Measurements from ENCODE around the gene TACC3. TPM values are rescaled to one million over a fixed set of nuclear protein-coding genes. Genes with fewer than 3 reads are reported as not detected.

Gene TACC3
- total RNA-seq, 4 donors from 2014 or later, result 2.5 to 8.8 (median 5.8) TPM

- intact Hi-C loops (cut with DNase I), result loop anchor here (10.0 kb wide), 1 partner anchor 99 kb away; no protein-coding TSS in a partner anchor
- H3K4me1 ChIP-seq, result peaks cover 2 to 24% (median 22%) of the 10 kb centered on the region in 4 donors
- DNase-seq (ENCODE audit: extremely low spot score), result peak; percentile 94
Measured at GRCh38 chr4:1683736-1684505, 37.4 kb upstream of the TACC3 start, which contains the start of gene FAM53A. Gene FAM53A, minus strand, starts transcription at chr4:1684313. Its CDS starts 15,572 bp downstream, at chr4:1668741.

GRCh38 chr4:1684506-1685234 is 36.7 kb upstream of the TACC3 start:
- peaks cover 2 to 24% (median 22%) of the 10 kb centered on the region in 4 donors for H3K4me1 ChIP-seq
- WGBS, result 80% methylated on average over 2 of the region's 66 CpGs
- TF ChIP-seq POLR2AphosphoS5 (IDR thresholded peaks at IDR 0.05), result no peak
- TF ChIP-seq POLR2A (IDR thresholded peaks at IDR 0.05; ENCODE audit: low read depth), result no peak
- TF ChIP-seq CTCF (IDR thresholded peaks at IDR 0.05), result no peak
- TF ChIP-seq EP300 (IDR thresholded peaks at IDR 0.05), result no peak
- no peaks in the 10 kb centered on the region for H3K9me3 ChIP-seq
- H3K36me3 ChIP-seq, result no peaks in the 10 kb centered on the region
- H3K4me3 ChIP-seq, result peak overlapping the region; percentile 65 to 91 (median 76)
- peak overlapping the region; percentile 74 to 94 (median 80) for H3K27ac ChIP-seq (replicated peaks in 1 of 4)
- no peaks in the 10 kb centered on the region for H3K27me3 ChIP-seq
- DNase-seq (ENCODE audit: extremely low spot score), result no peak
- intact Hi-C loops (cut with DNase I), result loop anchor here (10.0 kb wide), 1 partner anchor 100 kb away; no protein-coding TSS in a partner anchor

More at GRCh38 chr4:1683736-1684505, 37.4 kb upstream of the TACC3 start, which contains the start of gene FAM53A:
- Histone ChIP-seq H3K36me3 (no peaks in the 10 kb centered on the region), H3K9me3 (no peaks in the 10 kb centered on the region), H3K27me3 (no peaks in the 10 kb centered on the region), H3K27ac (replicated peaks in 1 of 4) (peak within 1 kb of the TSS; percentile 86 to 99 (median 96)), H3K4me3 (peak within 1 kb of the TSS; percentile 65 to 91 (median 76))
- TF ChIP-seq CTCF (IDR thresholded peaks at IDR 0.05) (peak in 1 of 3 experiments; percentile 10), EP300 (IDR thresholded peaks at IDR 0.05) (no peak), POLR2A (IDR thresholded peaks at IDR 0.05; ENCODE audit: low read depth) (no peak), POLR2AphosphoS5 (IDR thresholded peaks at IDR 0.05) (peak; percentile 3 to 64)
- WGBS, result 0% methylated on average over 12 of the region's 118 CpGs

GRCh38 chr4:1685235-1686150 is 35.8 kb upstream of the TACC3 start:
- TF ChIP-seq CTCF (IDR thresholded peaks at IDR 0.05), result no peak
- no peak for TF ChIP-seq POLR2AphosphoS5 (IDR thresholded peaks at IDR 0.05)
- TF ChIP-seq POLR2A (IDR thresholded peaks at IDR 0.05; ENCODE audit: low read depth), result no peak
- no peak for TF ChIP-seq EP300 (IDR thresholded peaks at IDR 0.05)
- intact Hi-C loops (cut with DNase I), result loop anchor here (10.0 kb wide), 1 partner anchor 101 kb away; no protein-coding TSS in a partner anchor
- Histone ChIP-seq H3K9me3 (no peaks in the 10 kb centered on the region), H3K27me3 (no peaks in the 10 kb centered on the region), H3K4me1 (peaks cover 2 to 24% (median 22%) of the 10 kb centered on the region in 4 donors), H3K27ac (replicated peaks in 1 of 4) (peak overlapping the region; percentile 74 to 94 (median 80)), H3K4me3 (no peak overlapping the region), H3K36me3 (peaks cover 0 to 6% (median 3%) of the 10 kb centered on the region in 4 donors)
- WGBS, result 83% methylated on average over 15 of the region's 23 CpGs
- no peak for DNase-seq (ENCODE audit: extremely low spot score)

DNA sequence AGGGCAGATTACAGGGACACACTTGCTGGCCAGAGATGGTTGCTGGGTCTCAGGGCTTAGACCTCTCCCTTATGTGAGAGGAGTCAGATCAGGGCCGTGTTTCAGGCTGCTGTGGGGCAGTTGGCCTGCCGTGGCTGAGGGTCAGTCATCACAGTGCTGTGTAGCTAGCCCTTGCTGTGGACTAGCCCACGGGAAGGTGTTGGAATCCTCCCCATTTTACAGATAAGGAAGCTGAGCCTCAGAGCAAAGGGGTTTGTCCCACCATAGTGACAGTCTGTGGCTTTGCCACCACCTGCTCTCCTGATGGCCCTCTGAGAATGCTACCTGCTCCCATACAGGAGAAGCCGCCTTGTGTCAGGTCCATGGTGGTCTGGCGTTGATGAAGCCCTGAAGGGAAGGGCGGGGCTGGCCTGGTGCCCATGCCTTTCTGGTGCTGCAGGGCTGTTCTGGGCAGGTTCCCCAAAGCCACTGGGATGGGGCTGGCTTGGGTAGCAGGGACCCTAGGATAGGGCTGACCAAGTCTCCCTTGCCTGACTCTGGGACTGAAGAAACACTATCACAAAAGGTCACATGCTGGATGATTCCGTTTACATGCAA is 34.8 kb upstream of the TACC3 start:
- DNase-seq (ENCODE audit: extremely low spot score), result no peak
- 48% methylated on average over 4 of the region's 7 CpGs for WGBS
- Histone ChIP-seq H3K4me3 (no peak overlapping the region), H3K36me3 (peaks cover 5 to 16% (median 14%) of the 10 kb centered on the region in 4 donors), H3K27me3 (no peaks in the 10 kb centered on the region), H3K27ac (replicated peaks in 1 of 4) (no peak overlapping the region), H3K4me1 (peaks cover 2 to 24% (median 22%) of the 10 kb centered on the region in 4 donors), H3K9me3 (no peaks in the 10 kb centered on the region)
- intact Hi-C loops (cut with DNase I), result loop anchor here (10.0 kb wide), 1 partner anchor 102 kb away; no protein-coding TSS in a partner anchor
- TF ChIP-seq CTCF (IDR thresholded peaks at IDR 0.05) (no peak), EP300 (IDR thresholded peaks at IDR 0.05) (no peak), POLR2AphosphoS5 (IDR thresholded peaks at IDR 0.05) (no peak), POLR2A (IDR thresholded peaks at IDR 0.05; ENCODE audit: low read depth) (no peak)

Data from esophagus muscularis mucosa (tissue), 4 donors.